Measurements from ENCODE around the gene GON4L. TPM values are rescaled to one million over a fixed set of nuclear protein-coding genes. Genes with fewer than 3 reads are reported as not detected.
A peak's percentile ranks its signal among the peaks of the same experiment; 100 is the strongest.

Gene GON4L, protein sequence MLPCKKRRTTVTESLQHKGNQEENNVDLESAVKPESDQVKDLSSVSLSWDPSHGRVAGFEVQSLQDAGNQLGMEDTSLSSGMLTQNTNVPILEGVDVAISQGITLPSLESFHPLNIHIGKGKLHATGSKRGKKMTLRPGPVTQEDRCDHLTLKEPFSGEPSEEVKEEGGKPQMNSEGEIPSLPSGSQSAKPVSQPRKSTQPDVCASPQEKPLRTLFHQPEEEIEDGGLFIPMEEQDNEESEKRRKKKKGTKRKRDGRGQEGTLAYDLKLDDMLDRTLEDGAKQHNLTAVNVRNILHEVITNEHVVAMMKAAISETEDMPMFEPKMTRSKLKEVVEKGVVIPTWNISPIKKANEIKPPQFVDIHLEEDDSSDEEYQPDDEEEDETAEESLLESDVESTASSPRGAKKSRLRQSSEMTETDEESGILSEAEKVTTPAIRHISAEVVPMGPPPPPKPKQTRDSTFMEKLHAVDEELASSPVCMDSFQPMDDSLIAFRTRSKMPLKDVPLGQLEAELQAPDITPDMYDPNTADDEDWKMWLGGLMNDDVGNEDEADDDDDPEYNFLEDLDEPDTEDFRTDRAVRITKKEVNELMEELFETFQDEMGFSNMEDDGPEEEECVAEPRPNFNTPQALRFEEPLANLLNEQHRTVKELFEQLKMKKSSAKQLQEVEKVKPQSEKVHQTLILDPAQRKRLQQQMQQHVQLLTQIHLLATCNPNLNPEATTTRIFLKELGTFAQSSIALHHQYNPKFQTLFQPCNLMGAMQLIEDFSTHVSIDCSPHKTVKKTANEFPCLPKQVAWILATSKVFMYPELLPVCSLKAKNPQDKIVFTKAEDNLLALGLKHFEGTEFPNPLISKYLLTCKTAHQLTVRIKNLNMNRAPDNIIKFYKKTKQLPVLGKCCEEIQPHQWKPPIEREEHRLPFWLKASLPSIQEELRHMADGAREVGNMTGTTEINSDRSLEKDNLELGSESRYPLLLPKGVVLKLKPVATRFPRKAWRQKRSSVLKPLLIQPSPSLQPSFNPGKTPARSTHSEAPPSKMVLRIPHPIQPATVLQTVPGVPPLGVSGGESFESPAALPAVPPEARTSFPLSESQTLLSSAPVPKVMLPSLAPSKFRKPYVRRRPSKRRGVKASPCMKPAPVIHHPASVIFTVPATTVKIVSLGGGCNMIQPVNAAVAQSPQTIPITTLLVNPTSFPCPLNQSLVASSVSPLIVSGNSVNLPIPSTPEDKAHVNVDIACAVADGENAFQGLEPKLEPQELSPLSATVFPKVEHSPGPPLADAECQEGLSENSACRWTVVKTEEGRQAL (N-terminal part only)
- 64.7 and 67.1 TPM in 2 replicates for total RNA-seq (2022)
- percentile 77 among the genes with signal in this experiment for Bru-seq, nascent RNA
- BruChase-seq, experiment 1, labeled RNA remaining after a 6-hour chase = percentile 84 among the genes with signal in this experiment
- percentile 82 among the genes with signal in this experiment for BruChase-seq, experiment 2, labeled RNA remaining after a 2-hour chase
- long read RNA-seq, full-length matches to known transcripts = 1 of 28 reads
- long read RNA-seq, partial matches to known transcripts = 19 of 28 reads
- long read RNA-seq, other reads (novel, unspliced or antisense) = 8 of 28 reads

DNA sequence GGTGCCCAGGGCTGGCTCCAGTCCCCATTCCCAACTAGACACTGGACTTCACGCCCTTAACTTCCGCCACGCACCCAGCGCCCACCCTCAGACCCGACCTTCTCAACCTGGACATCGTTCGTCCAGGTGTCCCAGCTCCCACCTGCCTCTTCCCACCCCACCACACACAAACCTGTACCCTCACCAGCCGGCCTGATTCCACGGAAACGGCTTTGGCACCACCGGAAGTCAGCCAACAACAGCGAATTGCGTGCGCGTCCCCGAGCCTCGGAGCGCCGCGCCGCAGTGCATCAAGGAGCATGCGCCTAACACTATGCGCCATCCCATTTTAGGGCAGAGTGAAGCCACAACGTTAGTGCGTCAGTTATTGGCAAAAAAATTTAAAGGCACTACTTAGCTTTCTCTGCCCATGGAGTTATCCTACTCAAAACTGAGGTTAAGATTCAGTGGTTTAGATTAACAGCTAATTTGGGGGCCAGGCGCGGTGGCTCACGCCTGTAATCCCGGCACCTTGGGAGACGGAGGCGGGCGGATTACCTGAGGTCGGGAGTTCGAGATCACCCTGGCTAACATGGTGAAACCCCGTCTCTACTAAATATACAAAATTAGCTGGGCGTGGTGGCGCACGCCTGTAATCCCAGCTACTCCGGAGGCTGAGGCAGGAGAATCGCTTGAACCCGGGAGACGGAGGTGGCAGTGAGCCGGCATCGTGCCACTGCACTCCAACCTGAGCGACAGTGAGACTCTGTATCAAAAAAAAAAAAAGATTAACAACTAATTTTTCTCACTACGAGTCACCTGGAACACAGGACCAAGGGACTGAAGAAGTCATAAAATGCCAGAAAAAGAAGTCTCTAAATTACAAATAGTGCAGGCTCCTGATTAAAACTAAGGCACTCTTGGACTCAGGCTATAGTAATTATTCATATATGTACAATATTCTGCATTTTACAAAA is at the start of gene GON4L:
Gene GON4L (minus strand): TSS at position 240 of the 956 bp plus-strand sequence. CDS start 3,434 bp downstream, outside the sequence.
- H3K36me3 Mint-ChIP-seq (ENCODE audit: insufficient read depth, unreplicated experiment) = peaks cover 46% of the 10 kb centered on the region
- intact Hi-C loops (cut with micrococcal nuclease; ENCODE audit: unreplicated experiment) = loop anchor here (5.0 kb wide), 2 partner anchors 35 to 55 kb away; partner anchors contain the start of gene RIT1
- peak within 1 kb of the TSS; percentile 91 for H3K4me3 Mint-ChIP-seq (ENCODE audit: low read depth, unreplicated experiment)
- peaks cover 9% of the 10 kb centered on the region for H3K4me1 Mint-ChIP-seq (ENCODE audit: low read depth, unreplicated experiment)
- peak; percentile 91 for DNase-seq
- peak within 1 kb of the TSS; percentile 71 for H3K27ac Mint-ChIP-seq (ENCODE audit: unreplicated experiment)
- peaks cover 31% of the 10 kb centered on the region for H3K27me3 Mint-ChIP-seq (ENCODE audit: unreplicated experiment)
- CTCF ChIA-PET = interaction anchor here (0.5 to 0.8 kb wide), 3 partner anchors 17 to 357 kb away, joined by 3 to 4 read pairs (median 4); no protein-coding TSS in a partner anchor
- no peaks in the 10 kb centered on the region for H3K9me3 Mint-ChIP-seq (ENCODE audit: low read depth, unreplicated experiment)
- TF ChIP-seq, protein P1, sequence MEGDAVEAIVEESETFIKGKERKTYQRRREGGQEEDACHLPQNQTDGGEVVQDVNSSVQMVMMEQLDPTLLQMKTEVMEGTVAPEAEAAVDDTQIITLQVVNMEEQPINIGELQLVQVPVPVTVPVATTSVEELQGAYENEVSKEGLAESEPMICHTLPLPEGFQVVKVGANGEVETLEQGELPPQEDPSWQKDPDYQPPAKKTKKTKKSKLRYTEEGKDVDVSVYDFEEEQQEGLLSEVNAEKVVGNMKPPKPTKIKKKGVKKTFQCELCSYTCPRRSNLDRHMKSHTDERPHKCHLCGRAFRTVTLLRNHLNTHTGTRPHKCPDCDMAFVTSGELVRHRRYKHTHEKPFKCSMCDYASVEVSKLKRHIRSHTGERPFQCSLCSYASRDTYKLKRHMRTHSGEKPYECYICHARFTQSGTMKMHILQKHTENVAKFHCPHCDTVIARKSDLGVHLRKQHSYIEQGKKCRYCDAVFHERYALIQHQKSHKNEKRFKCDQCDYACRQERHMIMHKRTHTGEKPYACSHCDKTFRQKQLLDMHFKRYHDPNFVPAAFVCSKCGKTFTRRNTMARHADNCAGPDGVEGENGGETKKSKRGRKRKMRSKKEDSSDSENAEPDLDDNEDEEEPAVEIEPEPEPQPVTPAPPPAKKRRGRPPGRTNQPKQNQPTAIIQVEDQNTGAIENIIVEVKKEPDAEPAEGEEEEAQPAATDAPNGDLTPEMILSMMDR (IDR thresholded peaks at IDR 0.05; ENCODE audit: unreplicated experiment) = no peak
- no TSS peak for BruUV-seq (replicated peaks)

DNA sequence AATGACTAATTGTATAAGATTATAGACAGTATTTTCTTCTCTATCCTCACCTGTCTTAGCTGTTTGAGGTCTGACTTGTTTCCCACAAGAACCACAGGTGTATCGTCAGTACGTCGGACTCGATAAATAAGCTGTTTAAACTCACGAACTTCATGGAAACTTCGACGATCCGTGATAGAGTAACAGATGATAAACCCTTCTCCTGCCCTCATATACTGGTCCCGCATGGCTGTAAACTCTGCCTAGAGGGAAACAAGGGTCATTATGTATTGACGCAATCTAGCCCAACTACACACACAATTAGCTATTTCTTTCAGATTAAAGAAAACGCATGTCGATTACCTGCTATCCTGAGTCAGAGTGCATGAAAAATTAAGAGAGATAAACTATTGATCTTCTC is 47.2 kb upstream of the GON4L start:
- H3K27me3 Mint-ChIP-seq (ENCODE audit: unreplicated experiment) = no peaks in the 10 kb centered on the region
- no peak for DNase-seq
- intact Hi-C loops (cut with micrococcal nuclease; ENCODE audit: unreplicated experiment) = no loop called here
- TF ChIP-seq, protein P1 (IDR thresholded peaks at IDR 0.05; ENCODE audit: unreplicated experiment) = no peak
- no peak overlapping the region for H3K27ac Mint-ChIP-seq (ENCODE audit: unreplicated experiment)
- peaks cover 75% of the 10 kb centered on the region for H3K36me3 Mint-ChIP-seq (ENCODE audit: insufficient read depth, unreplicated experiment)
- H3K9me3 Mint-ChIP-seq (ENCODE audit: low read depth, unreplicated experiment) = no peaks in the 10 kb centered on the region
- H3K4me3 Mint-ChIP-seq (ENCODE audit: low read depth, unreplicated experiment) = no peak overlapping the region
- CTCF ChIA-PET = no interaction called here
- H3K4me1 Mint-ChIP-seq (ENCODE audit: low read depth, unreplicated experiment) = no peaks in the 10 kb centered on the region
- no TSS peak for BruUV-seq (replicated peaks)

DNA sequence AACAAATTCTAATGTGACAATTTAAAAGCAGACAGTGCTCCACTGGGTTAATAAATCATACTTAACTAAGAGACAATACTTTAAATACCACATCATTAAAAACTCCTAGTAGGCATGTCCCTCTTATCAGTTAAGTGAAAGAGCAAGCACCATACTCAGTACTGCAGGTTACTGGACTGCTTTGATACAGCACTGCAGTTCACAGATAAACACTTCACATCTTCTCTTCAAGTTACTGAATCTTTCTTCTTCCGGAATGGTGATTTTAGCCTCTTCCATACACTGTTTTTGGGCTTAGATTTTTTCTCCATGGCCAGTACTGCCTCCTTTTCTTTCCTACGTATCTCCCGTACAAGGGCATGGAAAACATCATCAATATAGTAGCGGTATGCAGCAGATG is 43.1 kb upstream of the GON4L start:
- no peak for DNase-seq
- no peak overlapping the region for H3K27ac Mint-ChIP-seq (ENCODE audit: unreplicated experiment)
- no peaks in the 10 kb centered on the region for H3K4me1 Mint-ChIP-seq (ENCODE audit: low read depth, unreplicated experiment)
- intact Hi-C loops (cut with micrococcal nuclease; ENCODE audit: unreplicated experiment) = no loop called here
- H3K36me3 Mint-ChIP-seq (ENCODE audit: insufficient read depth, unreplicated experiment) = peaks cover 62% of the 10 kb centered on the region
- no peaks in the 10 kb centered on the region for H3K27me3 Mint-ChIP-seq (ENCODE audit: unreplicated experiment)
- CTCF ChIA-PET = no interaction called here
- no peaks in the 10 kb centered on the region for H3K9me3 Mint-ChIP-seq (ENCODE audit: low read depth, unreplicated experiment)
- BruUV-seq (replicated peaks) = no TSS peak
- TF ChIP-seq, protein P1 (IDR thresholded peaks at IDR 0.05; ENCODE audit: unreplicated experiment) = no peak
- H3K4me3 Mint-ChIP-seq (ENCODE audit: low read depth, unreplicated experiment) = no peak overlapping the region
